Measurements from ENCODE around the gene LRRFIP1.
"Not testable (repeated sequence)": the region's sequence is repeated elsewhere in the genome, so short reads cannot be mapped to it uniquely, and the experiment has no call there.

Gene LRRFIP1

GRCh38 chr2:237763812-237764211, 136.4 kb downstream of the LRRFIP1 start:
- TF ChIP-seq CTCF (IDR thresholded peaks at IDR 0.05; ENCODE audit: borderline replicate concordance, insufficient read depth, low read depth, low read length), result no peak
- no peak overlapping the region for H3K4me3 ChIP-seq (ENCODE audit: low read depth, low read length)

- H3K4me3 ChIP-seq (ENCODE audit: low read depth, low read length), result not testable (repeated sequence)
Measured at GRCh38 chr2:237765122-237765521, 137.7 kb downstream of the LRRFIP1 start.

DNA sequence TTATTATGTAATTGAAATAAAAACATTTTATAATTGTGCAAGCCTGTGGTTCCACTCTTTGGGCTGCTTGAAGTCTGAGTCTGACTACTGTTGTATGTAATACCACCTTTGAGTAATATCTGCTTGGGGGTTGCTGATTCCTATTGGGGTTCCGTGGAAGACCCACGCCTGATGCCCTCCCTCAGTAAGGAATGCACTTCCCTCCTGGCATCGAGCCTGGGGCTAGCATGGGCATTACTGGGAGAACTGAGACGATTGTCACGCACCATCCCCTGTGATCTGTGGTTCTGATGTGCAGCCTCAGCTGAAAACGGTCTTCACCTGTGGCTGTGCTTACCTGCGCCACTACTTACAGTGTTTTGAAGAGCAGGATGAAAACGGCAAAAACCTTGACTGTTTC, 138.5 kb downstream of the LRRFIP1 start:
- H3K4me3 ChIP-seq (ENCODE audit: low read depth, low read length), result no peak overlapping the region
- no peak for TF ChIP-seq CTCF (IDR thresholded peaks at IDR 0.05; ENCODE audit: borderline replicate concordance, insufficient read depth, low read depth, low read length)

DNA sequence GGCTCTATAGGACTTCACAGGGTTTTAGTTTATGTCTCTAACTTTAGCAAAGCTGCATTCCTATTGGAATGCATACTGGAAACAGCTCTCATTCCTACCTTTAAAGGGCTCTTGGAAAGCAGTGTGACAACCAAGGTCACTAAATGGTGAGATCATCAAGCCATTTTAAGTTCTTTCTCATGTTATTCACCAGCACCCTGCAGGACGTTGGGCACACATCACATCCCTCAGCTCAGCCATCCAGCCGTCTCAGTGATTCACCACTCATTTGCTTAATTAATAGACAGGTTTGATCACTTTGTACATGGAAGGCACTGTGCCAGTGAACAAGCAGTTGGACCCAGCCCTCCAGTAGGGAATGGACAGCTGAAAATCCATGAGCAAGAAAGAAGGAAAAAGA, 139.0 kb downstream of the LRRFIP1 start:
- no peak for TF ChIP-seq CTCF (IDR thresholded peaks at IDR 0.05; ENCODE audit: borderline replicate concordance, insufficient read depth, low read depth, low read length)

DNA sequence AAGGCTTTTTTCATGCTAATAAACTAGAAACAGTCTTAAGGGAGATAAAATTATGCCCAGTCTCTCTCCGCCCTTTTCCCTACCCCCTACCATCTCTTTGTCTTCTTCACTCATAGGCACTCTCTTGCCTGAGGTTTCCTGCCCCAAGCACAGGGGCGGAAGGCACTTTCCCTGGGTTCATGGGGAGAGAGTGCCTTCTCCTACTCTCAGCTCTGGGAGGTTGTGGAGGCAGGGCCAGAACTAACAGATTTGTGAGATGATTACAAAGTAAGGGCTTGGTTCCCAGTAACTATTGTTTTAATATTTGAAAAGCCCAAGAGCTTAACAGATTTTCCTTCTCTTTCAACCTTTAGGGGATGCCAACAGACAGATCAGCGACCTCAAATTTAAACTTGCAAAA, 145.1 kb downstream of the LRRFIP1 start:
- no peak for TF ChIP-seq CTCF (IDR thresholded peaks at IDR 0.05; ENCODE audit: borderline replicate concordance, insufficient read depth, low read depth, low read length)
- no peak overlapping the region for H3K4me3 ChIP-seq (ENCODE audit: low read depth, low read length)

More for the DNA sequence above, 139.0 kb downstream of the LRRFIP1 start:
- H3K4me3 ChIP-seq (ENCODE audit: low read depth, low read length), result no peak overlapping the region

GRCh38 chr2:237773826-237774225, 146.4 kb downstream of the LRRFIP1 start:
- H3K4me3 ChIP-seq (ENCODE audit: low read depth, low read length), result no peak overlapping the region
- TF ChIP-seq CTCF (IDR thresholded peaks at IDR 0.05; ENCODE audit: borderline replicate concordance, insufficient read depth, low read depth, low read length), result no peak

- H3K4me3 ChIP-seq (ENCODE audit: low read depth, low read length), result no peak overlapping the region
- peak; percentile 73 for TF ChIP-seq CTCF (IDR thresholded peaks at IDR 0.05; ENCODE audit: borderline replicate concordance, insufficient read depth, low read depth, low read length)
Measured at GRCh38 chr2:237774811-237775553, 147.6 kb downstream of the LRRFIP1 start.

Measured in GM12875 (cell line).